Kidney (tissue), 14 donors: Measurements from ENCODE around the gene PTPRU. TPM values are rescaled to one million over a fixed set of nuclear protein-coding genes. Genes with fewer than 3 reads are reported as not detected.

Experiments used
- DNase-seq, 5 donors: peaks; one replicate each; pipeline ENCODE4 v3.0.0-alpha.2; 2013 to 2020
- FAIRE-seq: peaks from 2 replicates; lab custom pipeline; 2012; peaks lifted over from hg19 to GRCh38; lab: Jason Lieb, UNC
- H3K27ac ChIP-seq, 2 donors: one replicate each; pipeline ENCODE4 v1.7.0; 2013; ENCODE audit warnings: low read depth in 2 of 2, low read length in 2 of 2, inconsistent platforms in 1 of 2
- H3K27me3 ChIP-seq: one replicate; pipeline ENCODE4 v1.7.1; 2013; ENCODE audit warnings: low read length, inconsistent platforms; ENCODE audit not compliant: control insufficient read depth, insufficient read depth
- H3K36me3 ChIP-seq, 3 donors: one replicate each; pipeline versions ENCODE4 v1.7.0 to v1.7.1; 2013; ENCODE audit warnings: low read length in 3 of 3, control low read depth in 1 of 3, inconsistent platforms in 1 of 3; ENCODE audit not compliant: insufficient read depth in 3 of 3, control insufficient read depth in 2 of 3
- H3K4me1 ChIP-seq, 3 donors: one replicate each; pipeline versions ENCODE4 v1.7.0 to v1.7.1; 2013; ENCODE audit warnings: low read length in 3 of 3, inconsistent platforms in 1 of 3, low read depth in 1 of 3; ENCODE audit not compliant: control insufficient read depth in 2 of 3, insufficient read depth in 2 of 3
- H3K4me3 ChIP-seq, 3 donors: one replicate each; pipeline versions ENCODE4 v1.7.0 to v1.8.1; 2013; ENCODE audit warnings: low read length in 3 of 3, control low read depth in 1 of 3, inconsistent platforms in 1 of 3
- H3K9ac ChIP-seq, 3 donors: one replicate each; pipeline versions ENCODE4 v1.7.0 to v1.7.1; 2013; ENCODE audit warnings: low read length in 3 of 3, control low read depth in 1 of 3, inconsistent platforms in 1 of 3
- H3K9me3 ChIP-seq, 3 donors: one replicate each; pipeline versions ENCODE4 v1.7.0 to v1.7.1; 2013; ENCODE audit warnings: low read length in 3 of 3, control low read depth in 1 of 3, inconsistent platforms in 1 of 3; ENCODE audit not compliant: control insufficient read depth in 2 of 3, insufficient read depth in 1 of 3
- intact Hi-C: fragments of 100-400 bp; cut with DNase I; formaldehyde crosslinking; loops from one replicate; pipeline ENCODE4 v1.11.1; 2022
- polyA plus RNA-seq: library from polyadenylated mRNA; stranded (reverse); fragments of 350-450 nt; fragmentation: Illumina TruSeq; extraction: RNeasy Lipid Tissue Mini Kit (QIAGEN cat#74804); gene quantifications from one replicate; pipeline ENCODE4 v1.2.3, GENCODE V29; 2014; ENCODE audit warnings: low read depth, low replicate concordance; ENCODE audit not compliant: insufficient read depth
- total RNA-seq: library from RNA; stranded (reverse); fragmentation: NEBNext Ultra II Directional; extraction: Animal tissue kit (Norgen Biotek cat#: 25700); gene quantifications from one replicate; pipeline ENCODE4 v1.2.1, GENCODE V29; 2021
- TF ChIP-seq, protein P1 (sequence below): IDR thresholded peaks from 3 replicates; pipeline ENCODE4 v1.5.1; 2012; ENCODE audit warnings: mild to moderate bottlenecking, moderate library complexity, borderline replicate concordance; ENCODE audit not compliant: insufficient read depth; ENCODE audit errors: extremely low read depth
- donor health status: control.
- donor health status: control.
- donor health status: control.
- donor health status: control.
- donor health status: control.
- donor health status: DM: yes; HTN: yes; CAD: no.
- donor health status: Normal renal cell carcinoma (clear cell type).

PTPRU gene
- total and polyA plus RNA-seq, 2 donors from 2014 or later = 3.7 to 53.6 TPM

DNA sequence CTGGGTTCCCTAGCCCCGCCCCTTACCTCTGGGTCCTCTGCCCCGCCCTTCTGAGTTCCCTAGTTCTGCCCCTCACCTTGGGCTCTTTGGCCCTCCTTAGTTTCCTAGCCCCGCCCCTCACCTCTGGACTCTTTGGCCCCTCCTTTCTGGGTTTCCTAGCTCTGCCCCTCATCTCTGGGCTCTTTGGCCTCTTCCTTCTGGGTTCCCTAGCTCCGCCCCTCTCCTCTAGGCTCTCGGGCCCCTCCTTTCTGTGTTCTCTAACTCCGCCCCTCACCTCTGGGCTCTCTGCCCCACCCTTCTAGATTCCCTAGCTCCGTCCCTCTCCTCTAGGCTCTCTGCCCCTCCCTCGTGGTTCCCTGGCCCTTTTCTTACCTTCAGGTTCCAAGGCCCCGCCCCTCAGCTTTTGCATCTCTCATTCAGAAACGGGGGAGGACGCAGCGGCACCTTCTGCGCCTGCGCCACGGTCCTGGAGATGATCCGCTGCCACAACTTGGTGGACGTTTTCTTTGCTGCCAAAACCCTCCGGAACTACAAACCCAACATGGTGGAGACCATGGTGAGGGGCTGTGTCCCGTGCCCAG is 88.5 kb downstream of the PTPRU start:
- FAIRE-seq = no peak
- no peak overlapping the region for H3K4me3 ChIP-seq
- no peaks in the 10 kb centered on the region for H3K27me3 ChIP-seq
- no peak overlapping the region for H3K27ac ChIP-seq
- TF ChIP-seq, protein P1, sequence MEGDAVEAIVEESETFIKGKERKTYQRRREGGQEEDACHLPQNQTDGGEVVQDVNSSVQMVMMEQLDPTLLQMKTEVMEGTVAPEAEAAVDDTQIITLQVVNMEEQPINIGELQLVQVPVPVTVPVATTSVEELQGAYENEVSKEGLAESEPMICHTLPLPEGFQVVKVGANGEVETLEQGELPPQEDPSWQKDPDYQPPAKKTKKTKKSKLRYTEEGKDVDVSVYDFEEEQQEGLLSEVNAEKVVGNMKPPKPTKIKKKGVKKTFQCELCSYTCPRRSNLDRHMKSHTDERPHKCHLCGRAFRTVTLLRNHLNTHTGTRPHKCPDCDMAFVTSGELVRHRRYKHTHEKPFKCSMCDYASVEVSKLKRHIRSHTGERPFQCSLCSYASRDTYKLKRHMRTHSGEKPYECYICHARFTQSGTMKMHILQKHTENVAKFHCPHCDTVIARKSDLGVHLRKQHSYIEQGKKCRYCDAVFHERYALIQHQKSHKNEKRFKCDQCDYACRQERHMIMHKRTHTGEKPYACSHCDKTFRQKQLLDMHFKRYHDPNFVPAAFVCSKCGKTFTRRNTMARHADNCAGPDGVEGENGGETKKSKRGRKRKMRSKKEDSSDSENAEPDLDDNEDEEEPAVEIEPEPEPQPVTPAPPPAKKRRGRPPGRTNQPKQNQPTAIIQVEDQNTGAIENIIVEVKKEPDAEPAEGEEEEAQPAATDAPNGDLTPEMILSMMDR = no peak
- no peak overlapping the region for H3K9ac ChIP-seq
- H3K9me3 ChIP-seq = no peaks in the 10 kb centered on the region
- DNase-seq = peak in 4 of 5 donors; percentile 85 to 89 (median 88)
- H3K36me3 ChIP-seq = no peaks in the 10 kb centered on the region
- intact Hi-C loops = no loop called here
- no peaks in the 10 kb centered on the region for H3K4me1 ChIP-seq

DNA sequence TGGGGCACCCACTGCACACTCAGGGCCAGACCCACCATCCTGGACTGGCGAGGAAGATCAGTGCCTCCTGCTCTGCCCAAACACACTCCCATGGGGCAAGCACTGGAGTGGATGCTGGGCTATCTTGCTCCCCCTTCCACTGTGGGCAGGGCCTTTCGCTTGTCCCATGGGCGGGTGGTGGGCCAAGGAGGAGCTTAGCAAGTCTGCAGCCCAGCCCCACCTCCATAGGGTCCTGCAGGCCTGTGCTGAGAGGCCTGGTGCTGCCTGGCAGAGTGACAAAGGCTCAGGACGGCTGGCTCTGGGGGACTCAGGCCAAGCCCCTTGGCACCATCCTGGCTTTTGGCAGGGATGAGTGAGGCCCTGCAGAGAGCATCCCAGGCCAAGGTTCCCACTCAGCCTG is 89.4 kb downstream of the PTPRU start:
- Histone ChIP-seq H3K36me3 (no peaks in the 10 kb centered on the region), H3K4me3 (no peak overlapping the region), H3K27me3 (no peaks in the 10 kb centered on the region), H3K9ac (no peak overlapping the region), H3K27ac (no peak overlapping the region), H3K4me1 (no peaks in the 10 kb centered on the region), H3K9me3 (no peaks in the 10 kb centered on the region)
- TF ChIP-seq, protein P1 = no peak
- intact Hi-C loops = no loop called here
- FAIRE-seq (no peak), DNase-seq (no peak)

DNA sequence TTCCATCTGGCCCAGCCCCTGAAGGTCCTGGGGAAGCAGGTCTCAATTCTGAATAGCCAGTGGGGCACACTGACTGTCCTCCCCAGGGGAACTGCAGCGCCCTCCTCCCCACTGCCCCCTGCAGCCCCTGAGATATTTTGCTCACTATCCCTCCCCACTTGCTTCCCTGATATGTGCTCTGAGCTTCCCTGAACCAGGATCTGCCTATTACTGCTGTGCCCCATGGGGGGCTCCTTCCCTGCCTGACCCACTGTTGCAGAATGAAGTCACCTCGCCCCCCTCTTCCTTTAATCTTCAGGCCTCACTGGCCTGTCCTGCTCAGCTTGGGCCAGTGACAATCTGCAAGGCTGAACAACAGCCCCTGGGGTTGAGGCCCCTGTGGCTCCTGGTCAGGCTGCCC is 89.8 kb downstream of the PTPRU start:
- intact Hi-C loops = no loop called here
- no peak for FAIRE-seq
- Histone ChIP-seq H3K9me3 (no peaks in the 10 kb centered on the region), H3K27me3 (no peaks in the 10 kb centered on the region), H3K9ac (no peak overlapping the region), H3K27ac (no peak overlapping the region), H3K4me1 (no peaks in the 10 kb centered on the region), H3K36me3 (no peaks in the 10 kb centered on the region), H3K4me3 (no peak overlapping the region)
- DNase-seq = no peak
- TF ChIP-seq, protein P1 = no peak
